ENCODE measurements around the gene ARMC5. TPM values are rescaled to one million over a fixed set of nuclear protein-coding genes. Genes with fewer than 3 reads are reported as not detected.
"Not testable (repeated sequence)": the region's sequence is repeated elsewhere in the genome, so short reads cannot be mapped to it uniquely, and the experiment has no call there.

ARMC5 gene
- polyA plus RNA-seq, 1 of the 3 experiments (the other 2 are of a cell fraction): 8.9 TPM

DNA sequence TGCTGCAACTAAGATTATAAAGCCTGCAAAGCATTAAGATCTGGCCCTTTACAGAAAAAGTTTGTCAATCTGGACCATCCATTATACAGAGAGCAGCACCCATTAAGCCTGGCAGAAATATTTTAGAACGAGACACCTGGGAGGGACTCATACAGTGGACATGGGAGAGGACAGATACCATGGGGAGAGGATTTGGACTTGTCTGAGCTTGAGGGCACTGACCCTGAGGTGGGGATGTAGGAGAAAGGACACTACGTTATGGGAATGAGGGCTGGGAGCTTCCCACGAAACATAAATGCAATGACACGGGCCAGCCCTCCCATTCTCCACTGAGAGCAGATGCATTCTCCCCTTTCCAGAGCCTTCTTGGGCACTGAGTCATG, 42.7 kb downstream of the ARMC5 start:
- no peak overlapping the region for H2AFZ ChIP-seq (ENCODE audit: low read depth)
- CTCF ChIA-PET: interaction anchor here (1.1 kb wide), 1 partner anchor 13 kb away, joined by 5 read pairs; no protein-coding TSS in a partner anchor
- no peak overlapping the region for H3K4me3 ChIP-seq (ENCODE audit: low read depth in 2 of 2, low read length in 1 of 2)
- H4K20me1 ChIP-seq (ENCODE audit: insufficient read depth): no peaks in the 10 kb centered on the region; the same call in 1 of the 2 replicates
- H3K27me3 ChIP-seq (ENCODE audit: insufficient read depth): no peaks in the 10 kb centered on the region
- DNase-seq: no peak
- no peak overlapping the region for H3K9ac ChIP-seq
- no peaks in the 10 kb centered on the region for H3K9me3 ChIP-seq
- no peaks in the 10 kb centered on the region for H3F3A ChIP-seq (replicated peaks; ENCODE audit: insufficient read depth)
- POLR2A ChIA-PET: no interaction called here
- no peak for TF ChIP-seq TAF1 (IDR thresholded peaks at IDR 0.05; ENCODE audit: borderline replicate concordance, low read depth, low read length)
- TF ChIP-seq MEF2A (IDR thresholded peaks at IDR 0.05; ENCODE audit: borderline replicate concordance, low read depth): no peak
- no peak for TF ChIP-seq RCOR1 (IDR thresholded peaks at IDR 0.05; ENCODE audit: low read length)
- TF ChIP-seq JUND (IDR thresholded peaks at IDR 0.05): no peak
- H3K4me1 ChIP-seq (ENCODE audit: control insufficient read depth in 1 of 2, insufficient read depth in 2 of 2, low read depth in 1 of 2, low read length in 1 of 2): peaks cover 0 to 5% of the 10 kb centered on the region in 2 experiments; a peak in 1 of 4 replicates
- no peak overlapping the region for H3K4me2 ChIP-seq
- H3K27ac ChIP-seq (ENCODE audit: low read depth in 2 of 2, low read length in 1 of 2): no peak overlapping the region
- peaks cover 24 to 39% of the 10 kb centered on the region in 2 experiments for H3K36me3 ChIP-seq (replicated peaks in 1 of 2; ENCODE audit: control insufficient read depth in 1 of 2, insufficient read depth in 2 of 2, low read length in 1 of 2)
- peaks cover 17% of the 10 kb centered on the region for H3K79me2 ChIP-seq (ENCODE audit: insufficient read depth)
- 88% methylated on average over 4 of the region's 4 CpGs for WGBS (ENCODE audit: low lambda C conversion rate)
- no peaks in the 10 kb centered on the region for H3K9me2 ChIP-seq

DNA sequence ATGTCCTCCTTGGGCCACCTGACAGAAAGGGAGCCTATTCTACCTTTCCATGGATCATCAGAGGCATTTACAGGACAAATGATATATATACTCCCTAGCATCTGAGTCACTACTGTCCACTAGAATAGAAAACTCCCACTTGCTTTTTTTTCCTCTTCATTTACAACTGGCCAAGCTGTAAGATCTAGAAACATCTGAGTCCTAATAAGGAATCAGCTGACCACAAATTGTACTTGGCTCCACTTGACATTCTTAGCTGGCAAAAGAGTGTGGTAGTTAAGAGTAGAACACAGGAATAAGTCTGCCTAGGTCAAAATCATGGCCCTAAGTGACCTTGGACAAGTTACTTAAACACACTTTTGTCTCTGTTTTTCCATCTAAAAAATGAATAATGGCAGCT, 43.7 kb downstream of the ARMC5 start:
- no peaks in the 10 kb centered on the region for H3K9me2 ChIP-seq
- H3K4me1 ChIP-seq (ENCODE audit: control insufficient read depth in 1 of 2, insufficient read depth in 2 of 2, low read depth in 1 of 2, low read length in 1 of 2): peaks cover 0 to 12% of the 10 kb centered on the region in 2 experiments; a peak in 2 of 4 replicates
- H3K4me2 ChIP-seq: no peak overlapping the region
- TF ChIP-seq FOXM1 (IDR thresholded peaks at IDR 0.05; ENCODE audit: low read depth) (no peak), NRF1 (IDR thresholded peaks at IDR 0.05; ENCODE audit: low read depth, low read length) (no peak), SMC3 (IDR thresholded peaks at IDR 0.05; ENCODE audit: low read depth, low read length) (no peak)
- H3F3A ChIP-seq (replicated peaks; ENCODE audit: insufficient read depth): no peaks in the 10 kb centered on the region
- POLR2A ChIA-PET: interaction anchor here (1.0 kb wide), 1 partner anchor 43 kb away, joined by 4 read pairs; no protein-coding TSS in a partner anchor
- no peak overlapping the region for H3K4me3 ChIP-seq (ENCODE audit: low read depth in 2 of 2, low read length in 1 of 2)
- no peaks in the 10 kb centered on the region for H3K9me3 ChIP-seq
- H3K9ac ChIP-seq: no peak overlapping the region
- CTCF ChIA-PET: interaction anchor here (0.7 kb wide), 2 partner anchors 13 to 445 kb away, joined by 3 read pairs; no protein-coding TSS in a partner anchor
- H3K27ac ChIP-seq (ENCODE audit: low read depth in 2 of 2, low read length in 1 of 2): no peak overlapping the region
- H4K20me1 ChIP-seq (ENCODE audit: insufficient read depth): no peaks in the 10 kb centered on the region; the same call in 1 of the 2 replicates
- H3K27me3 ChIP-seq (ENCODE audit: insufficient read depth): no peaks in the 10 kb centered on the region
- DNase-seq: no peak
- H3K79me2 ChIP-seq (ENCODE audit: insufficient read depth): peaks cover 27% of the 10 kb centered on the region
- H2AFZ ChIP-seq (ENCODE audit: low read depth): no peak overlapping the region
- peaks cover 20 to 35% of the 10 kb centered on the region in 2 experiments for H3K36me3 ChIP-seq (replicated peaks in 1 of 2; ENCODE audit: control insufficient read depth in 1 of 2, insufficient read depth in 2 of 2, low read length in 1 of 2)

DNA sequence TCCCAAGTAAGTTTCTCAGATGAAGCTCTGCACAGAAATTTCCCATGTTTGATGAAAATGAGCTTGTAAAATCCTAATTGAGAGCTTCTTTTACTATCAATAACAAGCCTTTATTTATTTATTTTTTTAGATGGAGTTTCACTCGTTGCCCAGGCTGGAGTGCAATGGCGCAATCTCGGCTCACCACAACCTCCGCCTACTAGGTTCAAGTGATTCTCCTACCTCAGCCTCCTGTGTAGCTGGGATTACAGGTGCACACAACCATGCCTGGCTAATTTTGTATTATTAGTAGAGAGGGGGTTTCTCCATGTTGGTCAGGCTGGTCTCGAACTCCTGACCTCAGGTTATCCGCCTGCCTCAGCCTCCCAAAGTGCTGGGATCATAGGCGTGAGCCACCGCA, 44.3 kb downstream of the ARMC5 start:
- CTCF ChIA-PET: interaction anchor here (0.6 to 0.7 kb wide), 3 partner anchors 13 to 444 kb away, joined by 3 to 4 read pairs (median 3); no protein-coding TSS in a partner anchor
- not testable (repeated sequence) for H3K4me2 ChIP-seq; H3K9me3 ChIP-seq; H3K9ac ChIP-seq; DNase-seq; H3K27ac ChIP-seq (ENCODE audit: low read depth in 2 of 2, low read length in 1 of 2); H3K9me2 ChIP-seq; H3K4me3 ChIP-seq (ENCODE audit: low read depth in 2 of 2, low read length in 1 of 2); H3K27me3 ChIP-seq (ENCODE audit: insufficient read depth); H2AFZ ChIP-seq (ENCODE audit: low read depth); H4K20me1 ChIP-seq (ENCODE audit: insufficient read depth); H3F3A ChIP-seq (replicated peaks; ENCODE audit: insufficient read depth)
- H3K4me1 ChIP-seq (ENCODE audit: control insufficient read depth in 1 of 2, insufficient read depth in 2 of 2, low read depth in 1 of 2, low read length in 1 of 2): peaks cover 0 to 12% of the 10 kb centered on the region in 2 experiments; a peak in 2 of 4 replicates
- peaks cover 33% of the 10 kb centered on the region for H3K79me2 ChIP-seq (ENCODE audit: insufficient read depth)
- 92% methylated on average over 8 of the region's 8 CpGs for WGBS (ENCODE audit: low lambda C conversion rate)
- POLR2A ChIA-PET: interaction anchor here (1.0 kb wide), 1 partner anchor 43 kb away, joined by 4 read pairs; no protein-coding TSS in a partner anchor
- H3K36me3 ChIP-seq (replicated peaks in 1 of 2; ENCODE audit: control insufficient read depth in 1 of 2, insufficient read depth in 2 of 2, low read length in 1 of 2): peaks cover 20 to 30% of the 10 kb centered on the region in 2 experiments
